HG02884 (cell line): ENCODE results near the gene LY6G6F.

ENCODE experiments used
- ATAC-seq: cut with Tn5 transposase; IDR thresholded peaks from one replicate; pipeline ENCODE4 v1.9.1; 2021; ENCODE audit warnings: mild to moderate bottlenecking, moderate library complexity; ENCODE audit not compliant: unreplicated experiment

Gene LY6G6F

DNA sequence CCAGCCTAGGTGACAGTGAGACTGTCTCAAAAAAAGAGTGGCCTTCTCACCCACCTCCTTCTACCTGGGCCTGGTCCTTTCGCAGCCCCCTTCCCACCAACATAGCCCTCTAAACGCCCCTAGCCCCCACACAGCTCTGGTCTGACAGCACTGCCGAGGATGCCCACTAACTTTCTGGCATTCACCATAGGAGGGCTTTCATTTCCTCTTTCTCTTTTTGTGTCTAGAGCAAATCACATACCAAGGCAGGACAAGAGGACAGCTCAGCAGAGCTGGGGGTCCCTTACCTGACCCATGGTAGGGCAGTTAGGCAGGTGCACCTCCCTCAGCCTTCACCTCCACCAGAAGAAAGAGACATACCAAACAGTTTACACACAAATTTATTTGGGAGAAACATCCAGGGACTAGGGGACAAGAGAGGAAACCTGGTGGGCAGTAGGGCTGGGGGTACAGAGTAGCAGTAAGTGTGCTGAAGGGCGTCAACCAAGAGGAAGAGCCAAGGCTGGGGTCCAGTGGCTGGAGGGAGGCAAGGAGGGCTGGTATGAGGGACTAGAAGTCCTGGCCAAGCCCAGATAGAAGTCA, 30.3 kb upstream of the LY6G6F start:
- no peak for ATAC-seq

DNA sequence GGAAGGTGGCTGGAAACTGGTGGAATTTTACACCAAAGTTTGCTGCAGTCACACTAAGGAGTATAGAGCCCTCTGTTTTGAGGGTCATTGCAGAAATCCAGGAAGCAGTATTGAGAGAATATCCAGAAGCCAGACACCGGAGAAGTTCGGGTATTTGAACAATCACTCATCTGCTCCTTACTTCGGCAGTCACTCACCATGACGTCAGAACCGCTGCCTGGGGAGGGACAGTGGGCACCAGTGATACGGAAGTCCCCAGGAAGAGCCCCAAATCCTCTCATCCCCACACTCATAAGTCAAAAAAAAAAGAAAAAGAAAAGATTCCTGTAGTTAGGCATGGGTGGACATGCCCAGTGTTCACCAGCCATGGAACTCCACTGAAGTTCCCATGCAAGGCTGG, 29.8 kb upstream of the LY6G6F start:
- ATAC-seq: no peak

GRCh38 chr6:31677955-31678354, 28.7 kb upstream of the LY6G6F start:
- no peak for ATAC-seq

- no peak for ATAC-seq
Observed at GRCh38 chr6:31680226-31681134, 26.2 kb upstream of the LY6G6F start, which contains the start of gene LY6G5C. LY6G5C (minus strand) TSS chr6:31681067; CDS start chr6:31680373, 694 bp downstream.

GRCh38 chr6:31681135-31681671, 25.5 kb upstream of the LY6G6F start:
- no peak for ATAC-seq

DNA sequence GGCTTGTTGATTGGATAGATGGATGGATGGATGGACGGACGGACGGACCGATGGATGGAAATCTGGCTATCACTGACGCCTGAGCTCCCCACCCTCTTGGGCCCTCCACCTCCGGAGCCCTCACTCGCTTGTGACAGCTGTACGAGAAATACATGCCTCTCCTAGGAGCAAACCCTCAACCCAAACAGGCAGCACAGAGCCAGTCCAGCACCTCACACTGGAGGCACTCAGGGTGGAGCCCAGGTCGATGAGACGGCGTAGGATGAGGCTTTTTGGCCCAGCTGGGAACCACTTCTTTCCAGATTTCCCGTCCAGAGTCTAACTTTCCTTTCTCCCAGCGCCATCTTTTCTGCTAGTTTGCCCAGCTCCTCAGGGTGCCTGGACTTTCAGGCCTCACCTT, 23.1 kb upstream of the LY6G6F start:
- ATAC-seq: no peak

DNA sequence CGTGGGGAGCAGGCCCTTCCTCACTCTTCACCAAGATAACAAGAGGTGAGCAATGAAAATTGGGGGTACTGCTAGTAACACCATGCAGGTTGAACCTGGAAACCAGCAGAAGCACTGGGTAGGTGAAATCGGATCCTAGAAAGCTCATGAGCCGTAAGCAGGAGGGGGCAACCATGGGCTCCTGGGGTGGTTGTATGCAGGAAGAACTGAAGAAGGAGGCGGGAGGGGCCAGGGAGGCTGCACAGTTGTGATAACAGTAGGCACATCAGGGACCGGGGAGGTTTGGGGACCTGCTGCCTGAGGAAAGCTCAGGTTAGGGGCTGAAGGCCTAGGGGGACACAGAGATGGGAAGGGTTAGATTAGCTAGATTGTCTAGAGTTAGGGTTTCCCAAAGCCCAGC, 20.2 kb upstream of the LY6G6F start:
- ATAC-seq: no peak

DNA sequence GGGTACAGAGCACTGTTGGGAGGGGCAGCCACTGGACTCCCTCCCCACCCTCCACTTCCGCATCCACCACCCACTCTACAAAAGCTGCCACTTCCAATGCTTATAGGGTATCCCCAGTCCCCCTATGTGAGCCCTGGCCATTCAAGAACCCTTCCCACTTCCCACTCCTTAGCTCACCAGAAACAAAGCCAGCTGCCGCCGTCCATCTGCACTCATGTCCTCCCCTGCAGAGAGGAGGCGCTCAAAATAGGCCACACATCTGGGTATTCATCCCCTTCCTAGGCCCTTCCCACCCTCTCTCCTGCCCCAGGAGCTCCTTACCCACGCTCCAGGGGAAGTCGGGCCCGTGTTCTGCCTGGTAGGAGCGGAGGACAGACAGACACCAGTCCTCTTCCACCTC, 19.3 kb upstream of the LY6G6F start:
- no peak for ATAC-seq

GRCh38 chr6:31687860-31688693, 18.6 kb upstream of the LY6G6F start:
- ATAC-seq: no peak

DNA sequence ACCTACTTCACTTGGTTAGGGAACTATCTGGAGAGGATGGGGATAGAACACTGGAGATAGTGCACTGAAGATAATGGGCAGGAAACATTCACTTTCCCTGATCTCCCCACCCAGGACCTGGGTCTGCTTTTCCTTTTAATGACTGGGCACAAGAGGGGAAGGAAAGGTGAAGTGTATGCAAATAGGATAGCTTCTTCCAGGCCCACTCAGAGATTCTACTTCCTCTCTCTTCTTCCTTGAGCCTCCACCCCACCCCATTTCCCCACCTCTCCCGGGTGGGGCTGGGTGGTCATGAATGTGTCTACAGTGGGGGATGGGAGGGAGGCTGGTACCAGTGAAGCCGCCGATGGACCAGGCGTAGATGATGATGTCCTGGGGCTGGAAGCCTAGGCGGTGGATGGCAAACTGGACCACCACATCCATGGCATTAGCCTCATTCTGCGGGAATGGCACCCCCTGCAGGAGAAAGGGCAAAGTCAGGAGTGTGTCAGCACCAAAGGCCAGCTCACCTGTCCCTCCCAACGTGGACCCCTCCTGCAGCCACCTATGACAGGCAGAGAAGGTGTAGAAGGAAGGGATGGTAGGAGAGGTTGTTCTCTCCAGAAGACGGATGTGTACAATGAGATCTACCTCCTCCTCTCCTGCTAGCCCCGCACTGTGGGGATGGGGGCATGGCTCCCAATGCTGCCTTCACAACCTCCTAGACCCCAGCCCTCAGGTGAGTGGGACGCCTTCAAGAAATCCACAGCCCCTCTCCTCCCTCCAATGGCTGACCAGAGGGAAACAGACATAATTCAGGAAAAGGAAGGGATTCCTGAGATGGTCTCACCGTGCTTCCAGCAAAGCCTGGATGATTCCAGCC, 17.2 kb upstream of the LY6G6F start:
- no peak for ATAC-seq

- ATAC-seq: no peak
Observed at GRCh38 chr6:31690231-31691077, 16.2 kb upstream of the LY6G6F start.

DNA sequence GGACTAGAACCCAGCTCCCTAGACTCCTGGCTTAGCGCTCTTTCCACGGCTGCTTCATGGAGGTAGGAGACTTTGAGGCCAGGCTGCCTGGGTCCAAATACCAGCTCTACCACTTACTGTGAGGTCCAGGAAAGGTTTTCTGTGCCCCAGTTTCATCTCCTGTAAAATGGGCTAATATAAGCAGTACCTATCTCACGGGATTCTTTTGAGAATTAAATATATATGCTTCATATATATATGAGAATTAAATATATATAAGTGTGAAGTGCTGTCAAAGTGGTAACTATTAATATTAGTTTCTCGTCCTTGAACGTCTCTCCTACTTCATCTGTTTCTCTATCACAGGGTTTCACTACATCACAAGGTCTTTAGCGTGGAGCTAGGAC, 15.6 kb upstream of the LY6G6F start:
- no peak for ATAC-seq

DNA sequence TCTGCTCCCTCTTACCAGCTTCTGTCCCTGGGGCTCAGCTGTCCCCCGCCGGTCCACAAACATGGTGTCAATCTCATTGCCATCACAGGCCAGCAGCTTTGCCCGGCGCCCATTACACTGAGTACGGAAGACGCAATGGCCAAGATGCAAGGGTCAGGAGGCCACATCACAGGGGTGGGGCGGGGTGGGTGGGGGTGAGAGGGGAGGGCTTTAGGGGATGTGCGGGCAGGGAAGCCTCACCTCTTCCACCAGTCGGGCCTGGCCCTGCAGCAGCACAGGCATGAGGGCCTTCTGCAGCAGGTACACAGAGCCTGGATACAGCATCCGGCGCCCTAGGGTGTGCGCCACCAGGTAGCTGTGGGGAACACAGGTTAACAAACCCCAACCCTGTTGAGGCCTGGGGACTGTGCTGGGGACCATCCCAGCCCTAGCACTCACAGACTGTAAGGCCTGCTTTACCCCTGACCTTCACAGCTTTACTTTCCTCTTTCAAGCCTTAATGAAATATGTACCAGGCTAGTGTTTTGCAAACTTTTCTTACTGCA, 15.0 kb upstream of the LY6G6F start:
- ATAC-seq: no peak

GRCh38 chr6:31692353-31692752, 14.3 kb upstream of the LY6G6F start:
- ATAC-seq: no peak

DNA sequence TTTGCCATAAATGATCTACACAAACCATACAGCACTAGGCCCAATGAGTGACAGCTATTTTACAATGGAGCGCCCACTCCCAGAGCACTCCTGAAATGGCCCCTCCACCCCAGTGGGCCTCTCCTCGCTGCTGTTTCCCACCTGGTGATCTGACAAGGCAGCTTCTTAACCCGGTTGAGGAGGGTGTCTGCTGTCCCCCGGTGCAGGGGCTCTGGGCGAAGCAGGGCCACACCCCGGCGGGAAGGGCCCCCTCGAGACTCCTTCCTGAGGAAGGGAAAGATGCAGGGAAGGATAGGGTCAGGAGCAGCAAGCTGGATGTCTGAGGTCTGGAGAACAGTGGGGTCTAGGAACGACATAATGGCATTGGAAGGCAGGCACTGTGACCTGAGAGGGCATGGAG, 13.8 kb upstream of the LY6G6F start:
- no peak for ATAC-seq

DNA sequence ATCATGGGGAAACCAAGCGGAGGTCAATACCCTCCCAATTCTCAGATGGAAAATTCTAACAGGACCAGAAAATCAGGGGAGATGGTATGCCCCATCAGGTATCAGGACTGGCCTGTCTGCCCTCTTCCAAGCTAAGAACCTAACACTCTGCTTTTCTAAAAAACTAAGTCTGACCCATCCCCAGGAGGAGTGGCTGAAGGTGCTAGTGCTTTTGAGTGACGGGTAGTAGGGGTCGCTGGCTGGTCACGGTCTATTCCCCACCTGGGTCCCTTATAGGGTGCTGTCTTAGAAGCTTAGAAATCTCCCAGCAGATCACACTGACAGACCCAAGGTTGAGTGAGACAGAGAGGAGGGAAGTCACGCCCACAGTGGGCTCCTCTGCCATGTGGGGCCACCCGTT, 13.1 kb upstream of the LY6G6F start:
- ATAC-seq: no peak

DNA sequence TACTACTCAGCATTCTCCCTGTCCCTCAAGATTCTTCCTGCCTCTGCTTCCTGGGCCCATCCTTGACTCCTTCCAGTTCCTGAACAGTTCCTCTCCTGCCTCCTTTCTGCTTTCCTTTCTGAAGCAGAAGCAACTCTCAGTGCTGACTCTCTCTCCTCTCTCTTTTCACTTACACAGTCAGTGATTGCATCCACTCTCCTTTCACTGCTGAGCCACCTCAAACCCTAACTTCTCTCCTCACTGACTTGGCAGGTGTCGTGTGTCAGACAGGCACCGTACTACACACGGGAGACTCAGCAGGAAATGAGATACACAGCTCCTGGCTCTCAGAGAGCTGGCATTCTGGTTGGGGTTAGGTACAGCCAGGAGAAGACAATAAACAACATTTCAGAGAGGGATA, 9.1 kb upstream of the LY6G6F start:
- no peak for ATAC-seq

DNA sequence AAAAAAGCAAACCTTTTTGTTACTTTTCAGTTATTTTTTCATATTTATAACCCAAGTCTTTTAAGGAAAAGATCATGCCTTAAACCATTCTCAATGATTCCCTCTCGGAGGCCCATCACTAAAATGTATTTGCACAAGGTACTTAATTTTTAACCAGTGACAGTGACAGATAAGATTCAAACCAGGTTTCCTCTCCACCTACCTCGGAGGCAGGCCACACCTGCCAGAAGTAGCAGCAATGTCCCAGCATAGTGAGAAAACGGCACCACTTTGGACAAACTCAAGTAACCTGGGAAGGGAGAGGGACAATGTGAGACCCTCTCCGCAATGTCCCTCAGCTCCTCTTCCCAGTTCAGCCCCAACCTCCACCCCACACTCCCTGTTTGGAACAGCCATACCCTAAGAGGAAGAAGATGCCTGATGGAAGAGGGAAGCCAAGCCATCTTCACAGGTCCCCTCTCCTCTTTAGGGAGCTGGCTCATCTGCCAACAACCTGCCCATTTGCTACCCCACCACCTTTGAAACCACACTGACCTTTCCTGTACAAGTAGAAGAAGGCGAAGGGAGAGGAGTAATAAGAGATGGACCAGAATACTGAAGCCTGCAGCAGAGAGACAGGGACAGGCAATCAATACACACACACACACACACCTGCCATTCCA, 5.8 kb upstream of the LY6G6F start:
- no peak for ATAC-seq
